ENCODE data around the gene PGM5. TPM values are rescaled to one million over a fixed set of nuclear protein-coding genes. Genes with fewer than 3 reads are reported as not detected.
"Not testable (repeated sequence)": the region's sequence is repeated elsewhere in the genome, so short reads cannot be mapped to it uniquely, and the experiment has no call there.

PGM5 gene
- total RNA-seq, 1 donor from 2014 or later: not detected

GRCh38 chr9:68397095-68397423 lies 40.6 kb downstream of the PGM5 start:
- H3K36me3 Mint-ChIP-seq (ENCODE audit: low read depth); H3K4me1 Mint-ChIP-seq (ENCODE audit: low read depth); intact Hi-C loops (cut with micrococcal nuclease); H3K4me3 Mint-ChIP-seq; H3K27me3 Mint-ChIP-seq (ENCODE audit: insufficient read depth); DNase-seq (ENCODE audit: low spot score); H3K27ac Mint-ChIP-seq; H3K9me3 Mint-ChIP-seq: not testable (repeated sequence)

DNA sequence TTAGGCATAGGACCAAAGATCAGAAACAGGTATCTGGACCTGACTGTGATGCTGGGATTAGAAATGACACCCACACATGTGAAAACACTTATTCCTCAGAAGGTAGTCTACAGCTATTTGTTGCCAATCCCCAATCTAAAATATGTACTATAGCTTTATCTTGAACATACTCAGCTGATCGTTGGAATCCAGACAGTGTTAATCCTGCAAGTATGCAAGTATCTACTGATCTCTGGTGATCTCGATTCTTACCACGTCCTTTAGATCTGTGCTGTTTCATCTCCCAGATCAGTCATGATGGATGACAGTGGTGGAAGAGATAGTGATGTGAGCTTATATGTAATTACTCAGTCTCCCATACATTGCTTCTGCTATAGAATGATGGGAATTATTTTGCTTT lies 41.4 kb downstream of the PGM5 start:
- DNase-seq (ENCODE audit: low spot score); H3K9me3 Mint-ChIP-seq; H3K27me3 Mint-ChIP-seq (ENCODE audit: insufficient read depth); H3K36me3 Mint-ChIP-seq (ENCODE audit: low read depth); H3K4me1 Mint-ChIP-seq (ENCODE audit: low read depth); intact Hi-C loops (cut with micrococcal nuclease); H3K27ac Mint-ChIP-seq; H3K4me3 Mint-ChIP-seq: not testable (repeated sequence)

DNA sequence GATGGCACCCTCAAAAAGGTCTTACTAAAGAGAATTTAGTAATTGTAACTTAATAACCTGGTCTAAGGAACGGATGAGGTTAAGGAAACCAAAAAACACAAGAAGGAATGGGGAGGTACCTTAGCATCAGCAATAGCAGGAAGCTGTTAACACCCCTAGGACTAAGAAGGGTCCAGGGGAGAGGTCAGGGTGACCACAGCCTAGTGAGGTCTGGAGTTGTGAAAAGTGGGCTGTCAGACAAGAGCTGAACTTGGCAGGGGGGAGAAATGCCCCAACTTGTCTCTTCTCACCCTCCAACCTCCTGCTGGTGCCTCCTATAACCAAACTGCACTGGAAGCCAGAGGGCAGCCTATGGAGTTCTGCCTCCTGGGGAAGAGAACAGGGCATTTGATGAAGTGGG lies 41.9 kb downstream of the PGM5 start:
- H3K4me1 Mint-ChIP-seq (ENCODE audit: low read depth); H3K9me3 Mint-ChIP-seq; H3K36me3 Mint-ChIP-seq (ENCODE audit: low read depth); H3K27me3 Mint-ChIP-seq (ENCODE audit: insufficient read depth); intact Hi-C loops (cut with micrococcal nuclease); H3K4me3 Mint-ChIP-seq; H3K27ac Mint-ChIP-seq; DNase-seq (ENCODE audit: low spot score): not testable (repeated sequence)

GRCh38 chr9:68404421-68405185 lies 48.2 kb downstream of the PGM5 start:
- intact Hi-C loops (cut with micrococcal nuclease); H3K27ac Mint-ChIP-seq; H3K36me3 Mint-ChIP-seq (ENCODE audit: low read depth); DNase-seq (ENCODE audit: low spot score); H3K27me3 Mint-ChIP-seq (ENCODE audit: insufficient read depth); H3K4me3 Mint-ChIP-seq; H3K9me3 Mint-ChIP-seq; H3K4me1 Mint-ChIP-seq (ENCODE audit: low read depth): not testable (repeated sequence)

GRCh38 chr9:68411865-68412264 lies 55.5 kb downstream of the PGM5 start:
- H3K27ac Mint-ChIP-seq; DNase-seq (ENCODE audit: low spot score); H3K27me3 Mint-ChIP-seq (ENCODE audit: insufficient read depth); intact Hi-C loops (cut with micrococcal nuclease); H3K9me3 Mint-ChIP-seq; H3K36me3 Mint-ChIP-seq (ENCODE audit: low read depth); H3K4me3 Mint-ChIP-seq; H3K4me1 Mint-ChIP-seq (ENCODE audit: low read depth): not testable (repeated sequence)

DNA sequence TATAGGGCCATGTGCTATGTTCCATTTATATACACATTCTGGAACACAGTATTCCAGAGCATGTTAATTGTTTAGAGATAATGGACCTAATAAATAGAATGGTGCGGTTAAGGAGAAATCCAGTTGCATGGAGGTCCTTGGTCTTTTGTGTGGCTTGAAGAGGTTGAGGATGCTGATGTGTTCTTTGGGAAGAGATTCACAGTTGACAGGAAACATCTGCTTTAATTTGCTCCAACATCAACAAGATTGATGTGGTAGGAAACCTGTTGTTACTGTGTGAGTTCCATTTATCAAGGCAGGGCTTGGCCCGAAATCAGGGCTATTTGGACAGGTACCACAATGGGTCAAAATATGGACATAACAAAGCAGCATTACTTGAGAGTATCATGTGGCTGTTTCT lies 56.3 kb downstream of the PGM5 start:
- H3K4me1 Mint-ChIP-seq (ENCODE audit: low read depth); H3K36me3 Mint-ChIP-seq (ENCODE audit: low read depth); H3K4me3 Mint-ChIP-seq; intact Hi-C loops (cut with micrococcal nuclease); DNase-seq (ENCODE audit: low spot score); H3K27ac Mint-ChIP-seq; H3K27me3 Mint-ChIP-seq (ENCODE audit: insufficient read depth); H3K9me3 Mint-ChIP-seq: not testable (repeated sequence)

GRCh38 chr9:68415065-68415464 lies 58.7 kb downstream of the PGM5 start:
- H3K27me3 Mint-ChIP-seq (ENCODE audit: insufficient read depth); intact Hi-C loops (cut with micrococcal nuclease); H3K4me3 Mint-ChIP-seq; H3K4me1 Mint-ChIP-seq (ENCODE audit: low read depth); H3K36me3 Mint-ChIP-seq (ENCODE audit: low read depth); DNase-seq (ENCODE audit: low spot score); H3K27ac Mint-ChIP-seq; H3K9me3 Mint-ChIP-seq: not testable (repeated sequence)

- Mint-ChIP-seq H3K9me3 (no peaks in the 10 kb centered on the region), H3K4me1 (ENCODE audit: low read depth) (no peaks in the 10 kb centered on the region), H3K36me3 (ENCODE audit: low read depth) (no peaks in the 10 kb centered on the region), H3K27ac (no peak overlapping the region), H3K4me3 (no peak overlapping the region), H3K27me3 (ENCODE audit: insufficient read depth) (peaks cover 5% of the 10 kb centered on the region)
- intact Hi-C loops (cut with micrococcal nuclease): no loop called here
- no peak for DNase-seq (ENCODE audit: low spot score)
Observed at GRCh38 chr9:68416936-68417564, 60.6 kb downstream of the PGM5 start.

DNA sequence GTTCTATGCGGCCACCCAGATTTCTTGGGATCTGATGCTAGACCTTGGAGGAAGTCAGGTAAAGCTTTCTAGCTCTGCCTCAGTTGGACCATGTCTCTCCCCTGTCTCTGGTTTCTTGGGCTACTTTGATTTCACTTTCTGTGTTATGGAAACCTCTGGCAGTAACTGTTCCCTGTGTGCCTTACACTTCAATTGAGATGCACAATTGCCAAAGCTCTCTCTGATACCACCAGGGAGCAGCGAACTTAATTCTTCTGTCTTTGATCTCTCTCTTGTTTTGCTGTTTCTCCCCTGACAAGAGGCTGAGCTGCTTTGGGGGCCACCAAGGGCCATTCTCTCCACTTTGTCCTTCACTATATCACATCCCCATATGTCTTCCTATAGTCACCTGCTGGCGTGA lies 61.4 kb downstream of the PGM5 start:
- H3K9me3 Mint-ChIP-seq: no peaks in the 10 kb centered on the region

DNA sequence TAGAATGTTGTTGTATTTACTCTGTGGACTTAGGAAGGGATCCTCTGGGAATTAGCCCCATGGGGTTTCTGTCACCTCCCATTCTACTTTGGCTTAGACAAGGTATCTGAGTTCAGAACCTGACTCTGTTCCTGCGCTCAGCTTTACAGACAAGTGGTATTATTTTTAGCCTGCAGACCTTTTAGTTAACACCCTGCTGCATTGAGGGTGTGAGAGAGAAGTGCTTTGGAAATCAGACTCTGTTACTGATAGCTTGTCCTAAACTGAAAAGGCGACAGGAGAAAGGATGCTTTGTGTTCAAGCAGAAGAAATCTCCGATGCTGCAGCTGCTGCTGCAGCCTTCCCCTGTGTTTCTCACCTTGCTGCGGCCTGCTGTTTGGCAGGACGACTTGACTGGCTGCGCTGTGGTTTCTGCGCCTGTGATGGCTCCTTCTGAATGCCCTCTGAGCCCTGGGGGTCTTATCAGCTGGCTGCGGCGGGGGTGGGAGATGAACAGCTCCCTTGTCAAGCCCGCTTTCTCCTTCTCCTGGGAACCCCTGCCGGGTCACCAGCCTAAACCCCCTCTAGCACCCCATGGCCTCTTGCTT lies 61.9 kb downstream of the PGM5 start:
- H3K27ac Mint-ChIP-seq: no peak overlapping the region
- no peak for DNase-seq (ENCODE audit: low spot score)
- intact Hi-C loops (cut with micrococcal nuclease): no loop called here
- no peaks in the 10 kb centered on the region for H3K4me1 Mint-ChIP-seq (ENCODE audit: low read depth)
- no peak overlapping the region for H3K4me3 Mint-ChIP-seq
- H3K9me3 Mint-ChIP-seq: no peaks in the 10 kb centered on the region
- peaks cover 5% of the 10 kb centered on the region for H3K27me3 Mint-ChIP-seq (ENCODE audit: insufficient read depth)
- H3K36me3 Mint-ChIP-seq (ENCODE audit: low read depth): no peaks in the 10 kb centered on the region

More for the DNA sequence above, 61.4 kb downstream of the PGM5 start:
- Mint-ChIP-seq H3K36me3 (ENCODE audit: low read depth) (no peaks in the 10 kb centered on the region), H3K27me3 (ENCODE audit: insufficient read depth) (peaks cover 5% of the 10 kb centered on the region), H3K4me3 (no peak overlapping the region), H3K4me1 (ENCODE audit: low read depth) (no peaks in the 10 kb centered on the region), H3K27ac (no peak overlapping the region)
- no peak for DNase-seq (ENCODE audit: low spot score)
- intact Hi-C loops (cut with micrococcal nuclease): no loop called here

DNA sequence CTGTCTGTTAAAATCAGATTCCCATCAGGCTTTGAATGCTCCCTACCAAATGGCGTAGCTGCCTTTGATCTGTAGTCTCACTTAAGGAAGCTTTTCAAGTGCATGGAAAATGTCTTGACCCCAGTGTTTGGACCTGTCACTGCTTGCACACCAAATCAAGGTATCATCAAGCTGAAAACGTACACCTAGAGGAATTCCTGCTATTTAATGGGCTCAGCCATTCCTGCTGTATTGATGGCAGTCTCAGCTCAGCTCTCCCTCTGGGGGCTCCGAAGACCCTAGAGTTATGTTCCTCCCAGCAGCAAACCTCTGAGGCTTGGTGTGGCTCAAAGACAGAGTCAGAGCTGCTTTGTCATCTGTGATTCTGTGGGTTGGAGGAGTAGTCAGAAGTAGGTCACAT lies 63.5 kb downstream of the PGM5 start:
- H3K9me3 Mint-ChIP-seq: no peaks in the 10 kb centered on the region
- H3K36me3 Mint-ChIP-seq (ENCODE audit: low read depth): no peaks in the 10 kb centered on the region
- intact Hi-C loops (cut with micrococcal nuclease): no loop called here
- no peaks in the 10 kb centered on the region for H3K4me1 Mint-ChIP-seq (ENCODE audit: low read depth)
- H3K4me3 Mint-ChIP-seq: no peak overlapping the region
- DNase-seq (ENCODE audit: low spot score): no peak
- H3K27me3 Mint-ChIP-seq (ENCODE audit: insufficient read depth): peaks cover 6% of the 10 kb centered on the region
- H3K27ac Mint-ChIP-seq: no peak overlapping the region

DNA sequence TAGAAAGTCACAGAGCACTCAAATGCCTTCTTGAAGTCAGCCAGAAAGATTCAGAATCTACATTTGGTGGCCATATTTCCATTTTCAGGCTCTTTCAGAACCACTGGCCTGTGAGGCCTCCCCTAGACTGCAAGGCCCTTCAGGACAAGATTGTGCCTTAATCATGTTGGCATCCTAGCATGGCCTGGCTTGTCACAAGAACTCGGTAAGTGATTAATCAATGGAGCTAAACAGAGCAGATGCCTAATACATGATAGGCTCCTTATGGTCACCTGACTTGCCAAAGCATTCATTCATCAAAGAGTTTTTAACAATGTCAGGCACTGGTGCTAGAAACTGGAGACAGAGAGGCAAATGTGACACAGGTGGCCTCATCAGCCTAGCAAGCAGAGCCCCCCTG lies 70.3 kb downstream of the PGM5 start:
- H3K9me3 Mint-ChIP-seq: no peaks in the 10 kb centered on the region
- no peak overlapping the region for H3K27ac Mint-ChIP-seq
- intact Hi-C loops (cut with micrococcal nuclease): no loop called here

GRCh38 chr9:68427216-68427977 lies 71.0 kb downstream of the PGM5 start:
- Mint-ChIP-seq H3K4me1 (ENCODE audit: low read depth) (no peaks in the 10 kb centered on the region), H3K9me3 (no peaks in the 10 kb centered on the region), H3K27me3 (ENCODE audit: insufficient read depth) (peaks cover 4% of the 10 kb centered on the region), H3K27ac (no peak overlapping the region), H3K4me3 (no peak overlapping the region), H3K36me3 (ENCODE audit: low read depth) (no peaks in the 10 kb centered on the region)
- no peak for DNase-seq (ENCODE audit: low spot score)
- intact Hi-C loops (cut with micrococcal nuclease): no loop called here

More for the DNA sequence above, 70.3 kb downstream of the PGM5 start:
- Mint-ChIP-seq H3K36me3 (ENCODE audit: low read depth) (no peaks in the 10 kb centered on the region), H3K4me3 (no peak overlapping the region), H3K4me1 (ENCODE audit: low read depth) (no peaks in the 10 kb centered on the region), H3K27me3 (ENCODE audit: insufficient read depth) (peaks cover 4% of the 10 kb centered on the region)
- DNase-seq (ENCODE audit: low spot score): no peak
